GM12878 (cell line): Measurements from ENCODE around the gene OR51D1. TPM values are rescaled to one million over a fixed set of nuclear protein-coding genes. Genes with fewer than 3 reads are reported as not detected.
A peak's percentile ranks its signal among the peaks of the same experiment; 100 is the strongest.

Source experiments
- ASH2L ChIP-seq: fragments of 300-600, 200-600 bp; sonication (generic); IDR thresholded peaks from 2 replicates; pipeline ENCODE4 v1.6.1; 2017; ENCODE audit warnings: low read depth, mild to moderate bottlenecking, borderline replicate concordance
- EED ChIP-seq: sonication (generic); IDR thresholded peaks from 2 replicates; pipeline ENCODE4 v1.6.1; 2016; ENCODE audit warnings: antibody characterized with exemption, low read depth
- EGR1 ChIP-seq, 2 experiments: IDR thresholded peaks; 1 replicate in 1 of 2; 2 replicates in 1 of 2; pipeline ENCODE4 v1.6.1; 2011 to 2012; ENCODE audit warnings: low read depth in 2 of 2, low read length in 2 of 2, borderline replicate concordance in 1 of 2, mild to moderate bottlenecking in 1 of 2, moderate library complexity in 1 of 2
- HDAC6 ChIP-seq: fragments of 200-600 bp; sonication (generic); IDR thresholded peaks from one replicate; pipeline ENCODE4 v1.8.0; 2017; ENCODE audit warnings: antibody characterized with exemption; ENCODE audit not compliant: unreplicated experiment
- IKZF2 ChIP-seq, 2 experiments: fragments of 450-650 bp; IDR thresholded peaks; 2 replicates each; pipeline ENCODE4 v1.6.1; 2017; ENCODE audit warnings: mild to moderate bottlenecking in 2 of 2, moderate library complexity in 2 of 2
- MTA3 ChIP-seq: IDR thresholded peaks from 2 replicates; pipeline ENCODE4 v1.6.1; 2012; ENCODE audit warnings: low read length, inconsistent platforms, borderline replicate concordance
- MXI1 ChIP-seq: fragments of 150-350 bp; IDR thresholded peaks from 2 replicates; pipeline ENCODE4 v1.6.1; 2011; ENCODE audit warnings: low read depth, mild to moderate bottlenecking, inconsistent platforms, low read length, improper control_type of control experiment
- MYB ChIP-seq: fragments of 150-350 bp; IDR thresholded peaks from 2 replicates; pipeline ENCODE4 v1.6.1; 2014; ENCODE audit warnings: mild to moderate bottlenecking, low read depth, low read length, borderline replicate concordance
- NFIC ChIP-seq: IDR thresholded peaks from 2 replicates; pipeline ENCODE4 v1.6.1; 2012; ENCODE audit warnings: low read depth, mild to moderate bottlenecking, inconsistent platforms, low read length, moderate library complexity
- PAX5 ChIP-seq: IDR thresholded peaks from 2 replicates; pipeline ENCODE4 v1.6.1; 2011; ENCODE audit warnings: low read depth, low read length, borderline replicate concordance
- POLR2A ChIP-seq: IDR thresholded peaks from 2 replicates; pipeline ENCODE4 v1.6.1; 2011; ENCODE audit warnings: low read depth, mild to moderate bottlenecking, low read length
- RAD51 ChIP-seq: fragments of 450-650 bp; IDR thresholded peaks from 2 replicates; pipeline ENCODE4 v1.6.1; 2016; ENCODE audit warnings: moderate library complexity, mild to moderate bottlenecking, inconsistent platforms
- RELA ChIP-seq: fragments of 450-650 bp; IDR thresholded peaks from 2 replicates; pipeline ENCODE4 v1.8.0; 2014; ENCODE audit warnings: borderline replicate concordance; ENCODE audit not compliant: partially characterized antibody
- RUNX3 ChIP-seq: IDR thresholded peaks from 2 replicates; pipeline ENCODE4 v1.6.1; 2012; ENCODE audit warnings: low read length, inconsistent platforms
- SREBF2 ChIP-seq: IDR thresholded peaks from 2 replicates; pipeline ENCODE4 v1.6.1; 2012; ENCODE audit warnings: mild to moderate bottlenecking, low read length
- ZNF207 ChIP-seq: fragments of 450-650 bp; IDR thresholded peaks from 2 replicates; pipeline ENCODE4 v1.6.1; 2014; ENCODE audit warnings: antibody characterized with exemption, mild to moderate bottlenecking, borderline replicate concordance
- ZNF24 ChIP-seq: fragments of 450-650 bp; IDR thresholded peaks from 2 replicates; pipeline ENCODE4 v1.6.1; 2017; ENCODE audit warnings: antibody characterized with exemption, mild to moderate bottlenecking
- ZSCAN29 ChIP-seq: fragments of 450-650 bp; IDR thresholded peaks from 2 replicates; pipeline ENCODE4 v1.6.1; 2017; ENCODE audit warnings: mild to moderate bottlenecking, moderate library complexity
- polyA plus RNA-seq, 11 experiments: library from polyadenylated mRNA; depleted of rRNA in 4 of 11; unstranded in 6 of 11; stranded (reverse) in 5 of 11; fragments of >200 nt; fragmentation: Nextera tagmentation in 4 of 11; fragmentation: Illumina TruSeq in 1 of 11; extraction: Ambion mirVana in 4 of 11; extraction: Trizol in 1 of 11; gene quantifications; 1 replicate in 1 of 11; 2 replicates in 10 of 11; pipeline versions ENCODE4 v1.2.1 to v1.2.3, GENCODE V29; 2011 to 2016; ENCODE audit warnings: inconsistent platforms in 2 of 11, missing spikeins in 2 of 11, low read depth in 1 of 11
- total RNA-seq, 4 experiments: library from RNA; depleted of rRNA in 3 of 4; stranded (reverse); fragments of >200 nt in 3 of 4; fragmentation: Illumina TruSeq in 1 of 4; extraction: Trizol in 1 of 4; gene quantifications; 2 replicates each; pipeline versions ENCODE4 v1.2.1 to v1.2.3, GENCODE V29; 2013 to 2021
- TF ChIP-seq, protein P1 (sequence below): fragments of 450-650 bp; conservative IDR thresholded peaks from 2 replicates; pipeline ENCODE4 v1.6.1; 2017; ENCODE audit warnings: mild to moderate bottlenecking, moderate library complexity
- TF ChIP-seq, protein P2 (sequence below): IDR thresholded peaks from 2 replicates; pipeline ENCODE4 v1.6.1; 2012; ENCODE audit warnings: mild to moderate bottlenecking, low read depth, low read length
- TF ChIP-seq, protein P3 (sequence below): fragments of 150-350 bp; IDR thresholded peaks from 2 replicates; pipeline ENCODE4 v1.6.1; 2014; ENCODE audit warnings: mild to moderate bottlenecking, low read depth, low read length

OR51D1 gene
- total and polyA plus RNA-seq, 10 of the 15 experiments (the other 5 are each of a cell fraction or from before 2014, with no cell fraction given) = 0.06 TPM; not detected in 9

DNA sequence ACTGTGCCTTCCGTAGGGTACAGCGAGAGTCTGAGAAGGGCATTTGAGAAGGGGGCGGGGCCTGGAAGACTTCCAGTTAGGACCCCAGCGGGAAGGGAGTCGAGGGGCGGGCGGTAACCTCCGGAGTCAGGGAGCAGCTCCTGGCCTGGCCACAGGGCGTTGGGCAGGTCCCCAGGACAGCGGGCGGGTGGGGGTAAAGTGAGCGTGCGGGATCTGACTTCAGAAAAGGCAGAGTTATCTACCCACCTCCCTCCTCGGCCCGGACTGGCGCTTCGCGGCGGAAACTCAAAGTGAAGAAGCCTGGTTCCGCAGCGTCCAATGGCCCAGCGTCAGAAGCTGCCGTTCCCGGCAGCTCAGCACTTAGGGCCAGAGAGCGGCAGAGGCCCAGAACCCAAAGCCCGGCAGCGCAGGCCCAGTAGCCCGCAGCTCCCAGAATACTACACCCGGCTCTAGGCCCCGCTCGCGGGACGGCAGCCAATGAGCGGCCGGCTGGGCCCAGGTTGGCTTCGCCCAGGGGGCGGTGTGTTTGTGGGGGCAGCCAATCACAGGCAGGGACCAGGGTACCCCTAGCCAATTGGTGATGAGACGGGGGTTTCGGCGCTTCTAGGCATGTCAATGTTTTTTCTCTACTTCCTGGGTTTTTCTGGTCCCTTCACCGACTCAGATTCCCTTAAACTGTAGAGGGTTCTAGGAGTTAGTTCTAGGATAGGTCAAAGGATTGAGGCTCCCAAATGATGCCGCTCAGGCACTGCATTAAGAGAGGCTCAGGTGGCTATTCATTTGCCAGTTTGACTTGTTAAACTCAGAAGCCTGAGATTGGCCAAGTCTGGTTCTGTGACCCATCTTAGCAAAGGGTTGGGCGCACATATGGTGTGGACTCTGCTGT, 29.3 kb upstream of the OR51D1 start, which contains the start of gene TRIM68 (continued):
- 0 out of 2 replicates have a peak, but pooled peaks have one; percentile 38 for TF ChIP-seq ASH2L
- TF ChIP-seq EGR1 (IDR thresholded peaks at IDR 0.05; ENCODE audit: borderline replicate concordance in 1 of 2, low read depth in 2 of 2, low read length in 2 of 2) = no peak
- TF ChIP-seq RUNX3 = no peak; the same call in none of the 2 replicates
- no peak for TF ChIP-seq NFIC
- TF ChIP-seq EED = no peak
- no peak for TF ChIP-seq RELA
- TF ChIP-seq ZSCAN29 = no peak
- TF ChIP-seq, protein P1, sequence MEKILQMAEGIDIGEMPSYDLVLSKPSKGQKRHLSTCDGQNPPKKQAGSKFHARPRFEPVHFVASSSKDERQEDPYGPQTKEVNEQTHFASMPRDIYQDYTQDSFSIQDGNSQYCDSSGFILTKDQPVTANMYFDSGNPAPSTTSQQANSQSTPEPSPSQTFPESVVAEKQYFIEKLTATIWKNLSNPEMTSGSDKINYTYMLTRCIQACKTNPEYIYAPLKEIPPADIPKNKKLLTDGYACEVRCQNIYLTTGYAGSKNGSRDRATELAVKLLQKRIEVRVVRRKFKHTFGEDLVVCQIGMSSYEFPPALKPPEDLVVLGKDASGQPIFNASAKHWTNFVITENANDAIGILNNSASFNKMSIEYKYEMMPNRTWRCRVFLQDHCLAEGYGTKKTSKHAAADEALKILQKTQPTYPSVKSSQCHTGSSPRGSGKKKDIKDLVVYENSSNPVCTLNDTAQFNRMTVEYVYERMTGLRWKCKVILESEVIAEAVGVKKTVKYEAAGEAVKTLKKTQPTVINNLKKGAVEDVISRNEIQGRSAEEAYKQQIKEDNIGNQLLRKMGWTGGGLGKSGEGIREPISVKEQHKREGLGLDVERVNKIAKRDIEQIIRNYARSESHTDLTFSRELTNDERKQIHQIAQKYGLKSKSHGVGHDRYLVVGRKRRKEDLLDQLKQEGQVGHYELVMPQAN = 0 out of 2 replicates have a peak, but pooled peaks have one; percentile 27
- TF ChIP-seq MXI1 = no peak
- no peak for TF ChIP-seq HDAC6
- no peak for TF ChIP-seq RAD51
- no peak for TF ChIP-seq MTA3
- no peak for TF ChIP-seq ZNF207
- peak; percentile 84 for TF ChIP-seq POLR2A
- TF ChIP-seq, protein P2, sequence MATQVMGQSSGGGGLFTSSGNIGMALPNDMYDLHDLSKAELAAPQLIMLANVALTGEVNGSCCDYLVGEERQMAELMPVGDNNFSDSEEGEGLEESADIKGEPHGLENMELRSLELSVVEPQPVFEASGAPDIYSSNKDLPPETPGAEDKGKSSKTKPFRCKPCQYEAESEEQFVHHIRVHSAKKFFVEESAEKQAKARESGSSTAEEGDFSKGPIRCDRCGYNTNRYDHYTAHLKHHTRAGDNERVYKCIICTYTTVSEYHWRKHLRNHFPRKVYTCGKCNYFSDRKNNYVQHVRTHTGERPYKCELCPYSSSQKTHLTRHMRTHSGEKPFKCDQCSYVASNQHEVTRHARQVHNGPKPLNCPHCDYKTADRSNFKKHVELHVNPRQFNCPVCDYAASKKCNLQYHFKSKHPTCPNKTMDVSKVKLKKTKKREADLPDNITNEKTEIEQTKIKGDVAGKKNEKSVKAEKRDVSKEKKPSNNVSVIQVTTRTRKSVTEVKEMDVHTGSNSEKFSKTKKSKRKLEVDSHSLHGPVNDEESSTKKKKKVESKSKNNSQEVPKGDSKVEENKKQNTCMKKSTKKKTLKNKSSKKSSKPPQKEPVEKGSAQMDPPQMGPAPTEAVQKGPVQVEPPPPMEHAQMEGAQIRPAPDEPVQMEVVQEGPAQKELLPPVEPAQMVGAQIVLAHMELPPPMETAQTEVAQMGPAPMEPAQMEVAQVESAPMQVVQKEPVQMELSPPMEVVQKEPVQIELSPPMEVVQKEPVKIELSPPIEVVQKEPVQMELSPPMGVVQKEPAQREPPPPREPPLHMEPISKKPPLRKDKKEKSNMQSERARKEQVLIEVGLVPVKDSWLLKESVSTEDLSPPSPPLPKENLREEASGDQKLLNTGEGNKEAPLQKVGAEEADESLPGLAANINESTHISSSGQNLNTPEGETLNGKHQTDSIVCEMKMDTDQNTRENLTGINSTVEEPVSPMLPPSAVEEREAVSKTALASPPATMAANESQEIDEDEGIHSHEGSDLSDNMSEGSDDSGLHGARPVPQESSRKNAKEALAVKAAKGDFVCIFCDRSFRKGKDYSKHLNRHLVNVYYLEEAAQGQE = no peak
- TF ChIP-seq MYB = no peak
- no peak for TF ChIP-seq ZNF24
- TF ChIP-seq PAX5 = no peak
- TF ChIP-seq, protein P3, sequence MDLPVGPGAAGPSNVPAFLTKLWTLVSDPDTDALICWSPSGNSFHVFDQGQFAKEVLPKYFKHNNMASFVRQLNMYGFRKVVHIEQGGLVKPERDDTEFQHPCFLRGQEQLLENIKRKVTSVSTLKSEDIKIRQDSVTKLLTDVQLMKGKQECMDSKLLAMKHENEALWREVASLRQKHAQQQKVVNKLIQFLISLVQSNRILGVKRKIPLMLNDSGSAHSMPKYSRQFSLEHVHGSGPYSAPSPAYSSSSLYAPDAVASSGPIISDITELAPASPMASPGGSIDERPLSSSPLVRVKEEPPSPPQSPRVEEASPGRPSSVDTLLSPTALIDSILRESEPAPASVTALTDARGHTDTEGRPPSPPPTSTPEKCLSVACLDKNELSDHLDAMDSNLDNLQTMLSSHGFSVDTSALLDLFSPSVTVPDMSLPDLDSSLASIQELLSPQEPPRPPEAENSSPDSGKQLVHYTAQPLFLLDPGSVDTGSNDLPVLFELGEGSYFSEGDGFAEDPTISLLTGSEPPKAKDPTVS = no peak
- no peak for TF ChIP-seq SREBF2
- no peak for TF ChIP-seq IKZF2 (IDR thresholded peaks at IDR 0.05)
